Stimulated activated CD8-positive, alpha-beta memory T cell treated with anti-CD3 and anti-CD28 coated beads, Interleukin-2, amount 100 ng/mL, for 1 hour (primary cell): Measurements from ENCODE around the gene NT5M.

ENCODE experiments used
- DNase-seq, 2 donors: peaks; one replicate each; pipeline ENCODE4 v3.0.0-alpha.2; 2020; ENCODE audit warnings: low read depth in 2 of 2

NT5M gene

GRCh38 chr17:17303847-17304490 is 796 bp downstream of the NT5M start:
- no peak for DNase-seq

- DNase-seq, result no peak
Observed at GRCh38 chr17:17304521-17304985, 1.4 kb downstream of the NT5M start.

- DNase-seq, result no peak
Observed at GRCh38 chr17:17305281-17305801, 2.2 kb downstream of the NT5M start.

GRCh38 chr17:17309356-17309755 is 6.2 kb downstream of the NT5M start:
- DNase-seq, result no peak

DNA sequence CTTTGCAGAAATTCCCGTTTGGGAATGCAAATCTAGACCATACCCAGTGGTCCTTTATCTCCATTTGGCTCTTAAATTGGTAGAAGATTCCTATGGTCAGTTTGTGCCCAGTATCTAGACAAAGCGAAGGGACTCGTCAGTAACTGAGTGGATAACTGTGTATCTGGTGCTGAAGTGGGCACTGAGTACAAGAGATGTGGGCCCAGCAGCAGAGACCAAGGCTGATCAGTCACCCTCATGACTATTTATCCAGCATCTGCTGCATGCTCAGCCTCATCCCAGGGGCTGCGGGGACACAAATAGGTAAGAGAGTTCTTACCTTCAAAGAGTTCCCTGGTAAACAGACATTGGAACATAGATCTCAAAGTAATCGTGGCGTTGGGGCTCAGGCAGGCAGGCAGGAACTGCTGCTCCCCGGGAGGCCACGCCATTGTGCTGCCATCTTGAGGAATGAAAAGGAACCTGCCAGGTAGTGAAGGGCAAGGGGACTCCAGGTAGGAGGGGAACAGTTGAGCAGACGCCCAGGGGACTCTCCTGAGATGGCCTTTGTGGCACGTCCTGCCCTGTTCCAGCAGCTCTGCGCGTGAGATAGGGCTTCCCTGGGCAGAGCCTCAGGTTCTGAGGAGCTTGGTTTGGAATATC is 10.3 kb downstream of the NT5M start:
- DNase-seq, result peak; percentile 41 to 49

- no peak for DNase-seq
Observed at GRCh38 chr17:17314501-17315071, 11.4 kb downstream of the NT5M start.

GRCh38 chr17:17315142-17315821 is 12.1 kb downstream of the NT5M start:
- DNase-seq, result no peak

GRCh38 chr17:17320188-17320910 is 17.2 kb downstream of the NT5M start:
- DNase-seq, result no peak

DNA sequence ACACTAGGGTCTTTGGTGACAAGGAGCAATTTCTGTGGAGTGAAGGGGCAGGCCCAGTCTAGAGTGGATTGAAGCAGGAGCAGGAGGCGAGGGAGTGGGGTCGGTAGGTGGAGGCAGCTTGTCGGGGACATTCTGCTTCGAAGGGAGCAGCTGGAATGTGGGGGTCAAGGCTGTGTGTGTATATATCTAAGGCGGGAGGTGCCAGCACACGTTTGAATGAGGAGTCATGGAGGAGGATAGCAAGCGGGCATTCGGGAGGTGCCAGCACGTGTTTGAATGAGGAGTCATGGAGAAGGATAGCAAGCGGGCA is 17.7 kb downstream of the NT5M start:
- no peak for DNase-seq

- no peak for DNase-seq
Observed at GRCh38 chr17:17321356-17322025, 18.3 kb downstream of the NT5M start.

DNA sequence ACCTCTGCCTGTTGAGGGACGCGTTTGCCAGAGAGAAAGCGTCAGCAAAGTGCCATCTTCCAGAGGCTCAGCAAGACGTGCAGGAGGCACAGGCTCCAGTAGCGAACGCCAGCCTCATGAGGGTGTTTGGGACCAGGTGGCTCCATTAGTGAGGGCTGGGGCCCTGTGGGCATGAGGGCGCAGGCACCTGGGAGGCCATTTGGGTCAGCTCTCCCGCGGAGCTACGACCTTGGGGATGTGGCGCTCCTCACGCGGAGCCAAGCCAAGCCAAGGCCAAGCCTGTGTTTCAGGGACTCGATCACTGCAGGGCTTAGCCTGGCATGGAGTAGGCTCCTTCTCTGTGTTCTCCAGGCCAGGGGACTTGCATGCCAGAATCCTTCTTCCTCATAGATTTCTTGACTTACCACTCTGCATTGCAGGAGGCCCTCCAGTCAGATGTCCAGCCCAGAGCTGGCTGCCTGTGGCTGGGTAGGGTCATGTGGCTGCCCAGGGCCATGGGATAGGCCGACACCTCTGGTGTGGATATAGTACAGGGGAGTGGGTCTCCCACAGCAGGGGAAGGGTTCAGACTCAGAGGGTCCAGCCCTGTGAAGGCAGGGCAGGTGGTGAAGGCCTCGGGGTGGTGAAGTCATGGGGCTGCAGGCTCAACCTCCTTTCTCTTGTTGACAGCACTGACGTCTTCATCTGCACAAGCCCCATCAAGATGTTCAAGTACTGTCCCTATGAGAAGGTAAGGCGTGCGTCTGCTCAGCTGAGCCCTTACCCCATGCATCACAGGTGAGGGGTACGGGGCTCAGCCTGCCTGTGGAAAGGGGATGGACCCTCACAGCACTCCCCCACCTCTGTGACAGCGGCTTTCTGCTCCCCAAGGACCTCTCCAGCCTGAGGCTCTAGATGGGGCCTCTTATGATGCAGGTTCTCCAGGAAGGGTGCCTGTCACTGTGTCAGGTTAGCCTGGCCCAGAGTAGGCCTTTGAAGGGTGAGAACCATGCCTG is 19.6 kb downstream of the NT5M start:
- no peak for DNase-seq

- DNase-seq, result no peak
Observed at GRCh38 chr17:17324616-17325015, 21.4 kb downstream of the NT5M start.

- DNase-seq, result no peak
Observed at GRCh38 chr17:17325228-17325627, 22.1 kb downstream of the NT5M start.

DNA sequence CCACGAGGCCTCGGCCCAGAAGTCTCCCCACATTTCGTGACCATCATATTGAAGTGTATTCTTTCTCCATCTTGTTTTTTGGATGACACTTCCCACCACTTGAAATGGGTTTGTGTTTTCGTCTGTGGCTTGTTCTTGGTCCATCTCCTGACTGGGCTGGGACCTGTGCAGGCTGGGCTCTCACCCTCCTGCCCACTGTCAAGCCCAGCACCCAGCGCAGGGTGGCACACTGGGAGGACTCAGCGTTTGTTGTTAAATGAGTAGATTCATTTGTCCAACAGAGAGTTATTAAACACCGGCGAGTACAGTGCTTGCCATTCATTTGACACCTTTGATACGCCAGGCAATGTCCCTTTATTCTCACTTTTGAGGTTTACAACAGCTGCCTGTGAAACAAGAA is 22.6 kb downstream of the NT5M start:
- DNase-seq, result no peak

- no peak for DNase-seq
Observed at GRCh38 chr17:17326275-17326875, 23.2 kb downstream of the NT5M start.

DNA sequence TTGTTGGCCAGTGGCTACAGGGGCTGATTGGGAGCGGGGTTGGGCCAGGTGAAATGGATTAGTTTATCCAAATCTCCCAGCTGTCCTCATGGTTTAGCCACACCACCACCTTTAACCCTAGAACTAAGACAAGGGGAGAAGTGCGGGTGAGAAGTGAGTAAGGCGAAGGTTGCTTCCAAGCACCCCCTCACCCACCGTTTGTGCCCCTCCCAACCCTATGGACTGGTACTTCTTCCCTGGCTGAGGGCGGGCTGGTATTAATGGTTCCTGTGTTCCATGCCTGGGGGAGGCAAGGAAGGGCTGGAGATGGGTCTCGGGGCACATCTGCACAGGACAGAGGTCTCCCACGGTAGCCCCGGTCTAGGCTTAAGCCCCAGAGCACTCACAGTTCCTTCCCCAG is 25.1 kb downstream of the NT5M start:
- no peak for DNase-seq

DNA sequence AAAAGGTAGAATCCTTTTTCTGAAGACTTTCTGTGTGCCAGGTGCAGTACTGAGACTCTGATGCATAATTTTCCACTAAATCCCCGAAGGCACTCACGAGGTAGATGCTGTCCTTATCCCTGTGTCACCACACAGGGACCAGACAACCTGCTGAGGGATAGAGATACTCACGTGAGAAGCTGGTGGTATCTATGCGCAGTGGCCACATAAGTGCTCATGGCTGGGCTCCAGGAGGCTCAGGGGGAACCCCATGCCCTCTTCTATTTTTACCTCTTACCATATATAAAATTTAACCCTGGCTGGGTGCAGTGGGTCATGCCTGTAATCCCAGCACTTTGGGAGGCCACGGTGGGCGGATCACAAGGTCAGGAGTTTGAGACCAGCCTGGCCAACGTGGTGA is 38.3 kb downstream of the NT5M start:
- no peak for DNase-seq

GRCh38 chr17:17342242-17342945 is 39.2 kb downstream of the NT5M start:
- DNase-seq, result no peak

DNA sequence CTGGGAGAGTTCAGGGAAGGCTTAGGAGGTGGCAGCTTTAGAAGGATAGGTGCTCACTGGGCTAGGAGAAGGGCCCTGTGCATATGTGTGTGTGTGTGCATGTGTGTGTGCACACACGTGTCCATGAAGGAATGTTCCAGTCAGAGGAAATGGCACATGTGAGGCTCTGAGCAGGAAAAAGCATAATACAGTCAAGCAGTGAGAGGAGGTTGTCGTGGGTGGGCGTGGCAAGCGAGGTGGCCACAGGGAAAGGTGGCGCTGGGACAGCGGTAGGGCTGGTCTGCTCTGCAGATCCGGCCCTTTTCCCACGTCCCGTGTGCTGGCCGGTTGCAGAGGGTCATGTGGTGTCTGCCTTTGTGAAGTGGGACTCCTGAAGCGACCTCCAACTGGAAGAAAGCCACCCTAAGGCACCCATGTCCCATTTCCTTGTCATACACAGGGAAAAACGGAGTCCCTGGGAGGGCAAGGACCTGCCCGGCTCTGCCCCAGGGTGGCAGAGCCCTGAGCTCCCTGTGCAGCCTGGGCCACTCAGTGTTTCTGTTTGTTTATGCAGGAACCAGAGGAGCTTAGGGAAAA is 40.1 kb downstream of the NT5M start:
- no peak for DNase-seq
